HepG2 (cell line): ENCODE results near the gene TLR3. TPM values are rescaled to one million over a fixed set of nuclear protein-coding genes. Genes with fewer than 3 reads are reported as not detected.

Source experiments
- ATAC-seq: fragments of 200-7000 bp; cut with Tn5 transposase; 3 replicates; pipeline ENCODE4 v1.9.1; 2020; ENCODE audit warnings: mild to moderate bottlenecking, moderate library complexity
- BruUV-seq: library from RNA; stranded (reverse); fragments of 400-500 nt; replicated peaks from 2 replicates; lab custom pipeline; 2021; lab: Mats Ljungman, UMichigan
- CTCF ChIA-PET: fragments of 300-600 bp; formaldehyde crosslinking; extraction: SDS; loops from one replicate; lab custom pipeline; 2021; ENCODE audit warnings: low total read pairs, inconsistent platforms, low intra/inter-chr PET ratio; lab: Yijun Ruan, JAX
- POLR2A ChIA-PET: fragments of 350-600 bp; sonication (Branson Sonifier 250); formaldehyde crosslinking; loops from one replicate; lab custom pipeline; 2020; ENCODE audit warnings: antibody characterized with exemption, inconsistent platforms; lab: Yijun Ruan, JAX
- DNase-seq: peaks from one replicate; pipeline ENCODE4 v3.0.0-alpha.2; 2015; ENCODE audit warnings: low spot score
- FAIRE-seq: peaks from 3 replicates; lab custom pipeline; 2011; peaks lifted over from hg19 to GRCh38; lab: Jason Lieb, UNC
- H2AFZ ChIP-seq: one replicate; pipeline ENCODE4 v1.6.1; 2011; ENCODE audit warnings: low read length, inconsistent platforms
- H3K27ac ChIP-seq: fragments of 300-600 bp; 3 replicates; pipeline ENCODE4 v1.8.0; 2011; ENCODE audit warnings: mixed run types, mild to moderate bottlenecking, mixed read lengths, low read length, inconsistent platforms; ENCODE audit not compliant: insufficient read depth; ENCODE audit errors: extremely low read length
- H3K27me3 ChIP-seq, 2 experiments: fragments of 200-600 bp in 1 of 2; 2 replicates in 1 of 2; 3 replicates in 1 of 2; pipeline versions ENCODE4 v1.6.0 to v1.8.0; 2011; ENCODE audit warnings: low read length in 2 of 2, mild to moderate bottlenecking in 2 of 2, moderate library complexity in 2 of 2, inconsistent platforms in 1 of 2; ENCODE audit not compliant: insufficient read depth in 2 of 2, control insufficient read depth in 1 of 2
- H3K36me3 ChIP-seq, 2 experiments: fragments of 200-600 bp in 1 of 2; replicated peaks in 1 of 2; 2 replicates in 1 of 2; 3 replicates in 1 of 2; pipeline versions ENCODE4 v1.5.1 to v1.8.0; 2011; ENCODE audit warnings: low read length in 2 of 2, inconsistent platforms in 1 of 2; ENCODE audit not compliant: insufficient read depth in 2 of 2, control insufficient read depth in 1 of 2
- H3K4me1 ChIP-seq: 2 replicates; pipeline ENCODE4 v1.5.1; 2012; ENCODE audit warnings: low read length, inconsistent platforms; ENCODE audit not compliant: insufficient read depth
- H3K4me2 ChIP-seq: 2 replicates; pipeline ENCODE4 v1.6.0; 2011; ENCODE audit warnings: low read depth, low read length, inconsistent platforms
- H3K4me3 ChIP-seq, 3 experiments: fragments of 200-600 bp in 1 of 3; sonication (generic), shearing (Covaris generic) in 1 of 3; replicated peaks in 1 of 3; 2 replicates each; pipeline ENCODE4 v1.5.1; 2011 to 2016; ENCODE audit warnings: low read length in 3 of 3, inconsistent platforms in 2 of 3, low read depth in 2 of 3, mild to moderate bottlenecking in 2 of 3, control low read depth in 1 of 3, mixed read lengths in 1 of 3; ENCODE audit not compliant: insufficient read depth in 1 of 3
- H3K79me2 ChIP-seq: one replicate; pipeline ENCODE4 v1.6.1; 2011; ENCODE audit warnings: low read length, inconsistent platforms; ENCODE audit not compliant: insufficient read depth
- H3K9ac ChIP-seq: 2 replicates; pipeline ENCODE4 v1.6.0; 2011; ENCODE audit warnings: mild to moderate bottlenecking, low read depth, low read length, inconsistent platforms; ENCODE audit not compliant: insufficient read depth
- H3K9me3 ChIP-seq: 2 replicates; pipeline ENCODE4 v1.5.1; 2012; ENCODE audit warnings: mild to moderate bottlenecking, low read length
- H4K20me1 ChIP-seq: 2 replicates; pipeline ENCODE4 v1.6.0; 2011; ENCODE audit warnings: inconsistent platforms, mild to moderate bottlenecking, low read length, moderate library complexity; ENCODE audit not compliant: insufficient read depth
- NR2F6 ChIP-seq, 2 experiments: IDR thresholded peaks; 2 replicates each; pipeline ENCODE4 v1.6.1; 2016; ENCODE audit warnings: antibody characterized with exemption in 1 of 2, mild to moderate bottlenecking in 1 of 2
- RFXANK ChIP-seq: IDR thresholded peaks from 2 replicates; pipeline ENCODE4 v1.6.1; 2016
- WIZ ChIP-seq: sonication (generic); formaldehyde crosslinking; IDR thresholded peaks from 2 replicates; pipeline ENCODE4 v1.5.1; 2020; ENCODE audit warnings: mild to moderate bottlenecking, missing genetic modification reagents
- ZIK1 ChIP-seq: sonication (generic); formaldehyde crosslinking; IDR thresholded peaks from 2 replicates; pipeline ENCODE4 v1.5.0; 2020; ENCODE audit warnings: mild to moderate bottlenecking, low read depth, missing genetic modification reagents, borderline replicate concordance
- ZNF180 ChIP-seq: sonication (generic); formaldehyde crosslinking; IDR thresholded peaks from 2 replicates; pipeline ENCODE4 v1.4.0; 2020; ENCODE audit warnings: low read depth, missing genetic modification reagents, borderline replicate concordance
- ZNF781 ChIP-seq: sonication (generic); formaldehyde crosslinking; IDR thresholded peaks from 2 replicates; pipeline ENCODE4 v1.5.1; 2020; ENCODE audit warnings: borderline replicate concordance, mild to moderate bottlenecking, missing genetic modification reagents; ENCODE audit errors: not compliant biosample characterization
- WGBS: methylation state at CpG from one replicate; pipeline ENCODE4 v1.1.6; 2017; ENCODE audit warnings: low lambda C conversion rate; 5-methylcytosine and 5-hydroxymethylcytosine counted together
- in situ Hi-C: cut with HindIII; loops from 2 replicates; pipeline ENCODE4 v1.10.0; 2017; ENCODE audit warnings: low pct_unique_long_range_greater_than_20kb; ENCODE audit not compliant: extremely low pct_ligation_motif_present
- intact Hi-C: fragments of 100-400 bp; cut with micrococcal nuclease; formaldehyde crosslinking; loops from one replicate; pipeline ENCODE4 v1.10.0; 2022; ENCODE audit not compliant: unreplicated experiment
- polyA plus RNA-seq, 8 experiments: library from polyadenylated mRNA; depleted of rRNA in 3 of 8; stranded (reverse) in 7 of 8; unstranded in 1 of 8; fragments of >200 nt; fragmentation: Illumina TruSeq in 4 of 8; extraction: Trizol in 4 of 8; gene quantifications; 2 replicates each; pipeline versions ENCODE4 v1.2.1 to v1.2.3, GENCODE V29; 2011 to 2016; ENCODE audit warnings: low read depth in 4 of 8, missing spikeins in 1 of 8, mixed read lengths in 1 of 8; ENCODE audit not compliant: insufficient read depth in 1 of 8
- total RNA-seq, 5 experiments: library from RNA; depleted of rRNA; stranded (reverse); fragments of >200 nt; fragmentation: Illumina TruSeq; extraction: Trizol; gene quantifications; 2 replicates each; pipeline ENCODE4 v1.2.3, GENCODE V29; 2016; ENCODE audit warnings: low read depth in 1 of 5
- TF ChIP-seq, protein P1 (sequence below): IDR thresholded peaks from 2 replicates; pipeline ENCODE4 v1.6.1; 2016; ENCODE audit warnings: missing compliant biosample characterization, missing genetic modification reagents, borderline replicate concordance
- TF ChIP-seq, protein P2 (sequence below): IDR thresholded peaks from 2 replicates; pipeline ENCODE4 v1.4.0; 2020; ENCODE audit warnings: mild to moderate bottlenecking, missing genetic modification reagents

Gene TLR3
- total and polyA plus RNA-seq, 2 of the 13 experiments (the other 11 are each of a cell fraction or from before 2014, with no cell fraction given), result 0.11 to 0.38 TPM

DNA sequence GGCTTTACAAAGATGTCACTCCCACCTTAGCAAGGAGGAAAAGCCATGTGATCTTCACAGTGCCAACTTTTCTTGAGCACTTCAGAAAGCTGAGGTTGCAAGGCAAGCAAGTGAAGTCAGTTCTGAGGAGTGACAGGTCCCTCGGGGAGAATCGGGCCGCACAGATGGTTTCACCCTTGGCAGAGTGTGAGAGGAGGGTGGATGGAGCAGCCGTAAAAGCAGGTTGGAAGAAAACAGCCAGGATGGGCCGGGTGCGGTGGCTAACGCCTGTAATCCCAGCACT is 43.6 kb upstream of the TLR3 start:
- no peaks in the 10 kb centered on the region for H4K20me1 ChIP-seq
- H3K9ac ChIP-seq, result no peak overlapping the region
- H3K4me1 ChIP-seq, result peaks cover 4% of the 10 kb centered on the region; the same call in 1 of the 2 replicates
- intact Hi-C loops (no loop called here), in situ Hi-C loops (loop anchor here (25.0 kb wide), 2 partner anchors 563 to 988 kb away; partner anchors contain the start of gene CCDC110)
- H3K9me3 ChIP-seq, result no peaks in the 10 kb centered on the region
- H3K27ac ChIP-seq, result no peak overlapping the region
- FAIRE-seq (no peak), ATAC-seq (no peak), DNase-seq (no peak)
- BruUV-seq, result no TSS peak
- H2AFZ ChIP-seq, result no peak overlapping the region
- H3K79me2 ChIP-seq, result no peaks in the 10 kb centered on the region
- no peak overlapping the region for H3K4me2 ChIP-seq
- peaks cover 0 to 34% of the 10 kb centered on the region in 2 experiments; a peak in 2 of 5 replicates for H3K27me3 ChIP-seq
- TF ChIP-seq, protein P1, sequence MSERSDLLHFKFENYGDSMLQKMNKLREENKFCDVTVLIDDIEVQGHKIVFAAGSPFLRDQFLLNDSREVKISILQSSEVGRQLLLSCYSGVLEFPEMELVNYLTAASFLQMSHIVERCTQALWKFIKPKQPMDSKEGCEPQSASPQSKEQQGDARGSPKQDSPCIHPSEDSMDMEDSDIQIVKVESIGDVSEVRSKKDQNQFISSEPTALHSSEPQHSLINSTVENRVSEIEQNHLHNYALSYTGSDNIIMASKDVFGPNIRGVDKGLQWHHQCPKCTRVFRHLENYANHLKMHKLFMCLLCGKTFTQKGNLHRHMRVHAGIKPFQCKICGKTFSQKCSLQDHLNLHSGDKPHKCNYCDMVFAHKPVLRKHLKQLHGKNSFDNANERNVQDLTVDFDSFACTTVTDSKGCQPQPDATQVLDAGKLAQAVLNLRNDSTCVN (CRISPR knock-in tag), result no peak
- TF ChIP-seq ZNF180 (CRISPR knock-in tag), result no peak
- no peak for TF ChIP-seq ZIK1 (CRISPR knock-in tag)
- TF ChIP-seq ZNF781 (CRISPR knock-in tag), result no peak
- no peak for TF ChIP-seq NR2F6 (IDR thresholded peaks at IDR 0.05)
- TF ChIP-seq NR2F6 (CRISPR knock-in tag; IDR thresholded peaks at IDR 0.05), result no peak
- no peak for TF ChIP-seq RFXANK
- TF ChIP-seq, protein P2, sequence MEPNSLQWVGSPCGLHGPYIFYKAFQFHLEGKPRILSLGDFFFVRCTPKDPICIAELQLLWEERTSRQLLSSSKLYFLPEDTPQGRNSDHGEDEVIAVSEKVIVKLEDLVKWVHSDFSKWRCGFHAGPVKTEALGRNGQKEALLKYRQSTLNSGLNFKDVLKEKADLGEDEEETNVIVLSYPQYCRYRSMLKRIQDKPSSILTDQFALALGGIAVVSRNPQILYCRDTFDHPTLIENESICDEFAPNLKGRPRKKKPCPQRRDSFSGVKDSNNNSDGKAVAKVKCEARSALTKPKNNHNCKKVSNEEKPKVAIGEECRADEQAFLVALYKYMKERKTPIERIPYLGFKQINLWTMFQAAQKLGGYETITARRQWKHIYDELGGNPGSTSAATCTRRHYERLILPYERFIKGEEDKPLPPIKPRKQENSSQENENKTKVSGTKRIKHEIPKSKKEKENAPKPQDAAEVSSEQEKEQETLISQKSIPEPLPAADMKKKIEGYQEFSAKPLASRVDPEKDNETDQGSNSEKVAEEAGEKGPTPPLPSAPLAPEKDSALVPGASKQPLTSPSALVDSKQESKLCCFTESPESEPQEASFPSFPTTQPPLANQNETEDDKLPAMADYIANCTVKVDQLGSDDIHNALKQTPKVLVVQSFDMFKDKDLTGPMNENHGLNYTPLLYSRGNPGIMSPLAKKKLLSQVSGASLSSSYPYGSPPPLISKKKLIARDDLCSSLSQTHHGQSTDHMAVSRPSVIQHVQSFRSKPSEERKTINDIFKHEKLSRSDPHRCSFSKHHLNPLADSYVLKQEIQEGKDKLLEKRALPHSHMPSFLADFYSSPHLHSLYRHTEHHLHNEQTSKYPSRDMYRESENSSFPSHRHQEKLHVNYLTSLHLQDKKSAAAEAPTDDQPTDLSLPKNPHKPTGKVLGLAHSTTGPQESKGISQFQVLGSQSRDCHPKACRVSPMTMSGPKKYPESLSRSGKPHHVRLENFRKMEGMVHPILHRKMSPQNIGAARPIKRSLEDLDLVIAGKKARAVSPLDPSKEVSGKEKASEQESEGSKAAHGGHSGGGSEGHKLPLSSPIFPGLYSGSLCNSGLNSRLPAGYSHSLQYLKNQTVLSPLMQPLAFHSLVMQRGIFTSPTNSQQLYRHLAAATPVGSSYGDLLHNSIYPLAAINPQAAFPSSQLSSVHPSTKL, result no peak
- no peak for TF ChIP-seq WIZ
- H3K36me3 ChIP-seq, result no peaks in the 10 kb centered on the region
- POLR2A ChIA-PET, result no interaction called here
- 58% methylated on average over 7 of the region's 7 CpGs for WGBS
- CTCF ChIA-PET, result no interaction called here
- no peak overlapping the region for H3K4me3 ChIP-seq
